HG02588 (cell line): ENCODE data around the gene FBN1.

Experiments
- ATAC-seq: cut with Tn5 transposase; IDR thresholded peaks from one replicate; pipeline ENCODE4 v1.9.1; 2021; ENCODE audit warnings: mild to moderate bottlenecking, moderate library complexity; ENCODE audit not compliant: unreplicated experiment

FBN1 gene

GRCh38 chr15:48653216-48653615 lies 7.7 kb upstream of the FBN1 start:
- ATAC-seq = no peak

- no peak for ATAC-seq
Observed at GRCh38 chr15:48652510-48653076, 7.1 kb upstream of the FBN1 start.

GRCh38 chr15:48650931-48651330 lies 5.4 kb upstream of the FBN1 start:
- ATAC-seq = no peak

GRCh38 chr15:48647962-48648361 lies 2.5 kb upstream of the FBN1 start:
- ATAC-seq = no peak

- no peak for ATAC-seq
Observed at GRCh38 chr15:48646331-48646730, 822 bp upstream of the FBN1 start.

GRCh38 chr15:48644827-48645557 lies 517 bp downstream of the FBN1 start:
- peak; percentile 40 for ATAC-seq

GRCh38 chr15:48644467-48644826 lies 1.1 kb downstream of the FBN1 start:
- ATAC-seq = no peak

GRCh38 chr15:48643776-48644466 lies 1.6 kb downstream of the FBN1 start:
- no peak for ATAC-seq

GRCh38 chr15:48643206-48643605 lies 2.3 kb downstream of the FBN1 start:
- ATAC-seq = no peak

- ATAC-seq = no peak
Observed at GRCh38 chr15:48642795-48643194, 2.7 kb downstream of the FBN1 start.

GRCh38 chr15:48641416-48641815 lies 4.1 kb downstream of the FBN1 start:
- no peak for ATAC-seq

- ATAC-seq = no peak
Observed at GRCh38 chr15:48638963-48639362, 6.5 kb downstream of the FBN1 start.

- no peak for ATAC-seq
Observed at GRCh38 chr15:48637639-48638038, 7.9 kb downstream of the FBN1 start.

- no peak for ATAC-seq
Observed at GRCh38 chr15:48636511-48636910, 9.0 kb downstream of the FBN1 start.

- no peak for ATAC-seq
Observed at GRCh38 chr15:48634893-48635292, 10.6 kb downstream of the FBN1 start.

GRCh38 chr15:48634096-48634495 lies 11.4 kb downstream of the FBN1 start:
- ATAC-seq = no peak

- ATAC-seq = no peak
Observed at GRCh38 chr15:48632651-48633050, 12.9 kb downstream of the FBN1 start.

GRCh38 chr15:48631176-48631770 lies 14.2 kb downstream of the FBN1 start:
- no peak for ATAC-seq

- ATAC-seq = no peak
Observed at GRCh38 chr15:48630245-48630644, 15.3 kb downstream of the FBN1 start.

GRCh38 chr15:48628832-48629231 lies 16.7 kb downstream of the FBN1 start:
- no peak for ATAC-seq

GRCh38 chr15:48627260-48627940 lies 18.1 kb downstream of the FBN1 start:
- no peak for ATAC-seq
